Measurements from ENCODE around the gene TSPEAR.
"Not testable (repeated sequence)": the region's sequence is repeated elsewhere in the genome, so short reads cannot be mapped to it uniquely, and the experiment has no call there.

TSPEAR gene

DNA sequence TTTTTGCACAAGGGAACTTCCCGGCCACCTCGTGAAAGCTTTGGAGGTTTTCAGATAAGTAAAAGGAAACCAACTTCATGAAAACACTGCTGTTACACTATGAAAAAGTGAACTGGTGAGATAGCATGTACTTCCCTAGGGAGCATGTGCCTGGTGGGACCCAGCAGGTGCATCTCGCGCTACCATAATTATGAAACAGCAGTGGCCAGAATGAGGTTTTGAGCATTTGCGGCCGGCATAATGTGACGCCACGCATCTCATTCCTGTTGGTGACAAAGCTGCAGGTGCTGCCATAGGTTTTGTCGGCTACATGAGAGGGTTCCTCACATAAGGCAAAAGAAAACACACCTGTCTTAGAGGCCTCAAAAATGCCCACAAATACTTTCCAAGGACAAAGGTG is 154.5 kb downstream of the TSPEAR start:
- no peak for TF ChIP-seq ZNF274 (IDR thresholded peaks at IDR 0.05; ENCODE audit: low read depth, low read length)

GRCh38 chr21:44555200-44555875 is 156.0 kb downstream of the TSPEAR start:
- no peak for TF ChIP-seq ZNF274 (IDR thresholded peaks at IDR 0.05; ENCODE audit: low read depth, low read length)
- H3K4me3 ChIP-seq (ENCODE audit: low read length), result no peak overlapping the region

More for the DNA sequence above, 154.5 kb downstream of the TSPEAR start:
- H3K4me3 ChIP-seq (ENCODE audit: low read length), result no peak overlapping the region

DNA sequence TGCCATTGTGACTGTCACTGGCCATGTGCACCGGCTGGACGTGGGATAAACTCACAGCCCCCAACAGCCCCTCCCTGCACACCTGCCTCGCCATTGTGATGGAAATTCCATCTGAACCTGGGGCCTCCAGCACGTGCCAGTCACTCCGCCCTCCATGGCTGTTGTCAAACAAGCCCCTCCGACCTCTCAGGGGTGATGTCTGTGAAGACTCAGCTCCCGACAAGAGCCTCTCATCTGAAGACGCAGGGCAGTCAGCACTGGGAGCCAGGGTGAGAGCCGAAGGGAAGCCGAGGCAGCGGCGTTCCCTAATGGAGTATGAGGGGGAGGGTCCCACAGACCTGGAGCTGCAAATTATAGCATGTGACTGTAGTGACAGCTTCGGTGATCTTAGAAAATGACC is 158.7 kb downstream of the TSPEAR start:
- no peak overlapping the region for H3K4me3 ChIP-seq (ENCODE audit: low read length)
- TF ChIP-seq ZNF274 (IDR thresholded peaks at IDR 0.05; ENCODE audit: low read depth, low read length), result no peak

- no peak overlapping the region for H3K4me3 ChIP-seq (ENCODE audit: low read length)
- no peak for TF ChIP-seq ZNF274 (IDR thresholded peaks at IDR 0.05; ENCODE audit: low read depth, low read length)
These were observed 159.2 kb downstream of the TSPEAR start for GRCh38 chr21:44552136-44552535.

GRCh38 chr21:44551340-44551961 is 159.9 kb downstream of the TSPEAR start, which contains the start of gene KRTAP10-2:
KRTAP10-2 (minus strand) TSS chr21:44551505; CDS start chr21:44551458, 47 bp downstream.
- H3K4me3 ChIP-seq (ENCODE audit: low read length), result no peak within 1 kb of the TSS
- TF ChIP-seq ZNF274 (IDR thresholded peaks at IDR 0.05; ENCODE audit: low read depth, low read length), result no peak

GRCh38 chr21:44550807-44551206 is 160.6 kb downstream of the TSPEAR start:
- no peak for TF ChIP-seq ZNF274 (IDR thresholded peaks at IDR 0.05; ENCODE audit: low read depth, low read length)
- H3K4me3 ChIP-seq (ENCODE audit: low read length), result no peak overlapping the region

- not testable (repeated sequence) for H3K4me3 ChIP-seq (ENCODE audit: low read length)
These were observed 161.1 kb downstream of the TSPEAR start for GRCh38 chr21:44550285-44550684.

GRCh38 chr21:44549525-44550211 is 161.7 kb downstream of the TSPEAR start:
- TF ChIP-seq ZNF274 (IDR thresholded peaks at IDR 0.05; ENCODE audit: low read depth, low read length), result no peak
- H3K4me3 ChIP-seq (ENCODE audit: low read length), result no peak overlapping the region

DNA sequence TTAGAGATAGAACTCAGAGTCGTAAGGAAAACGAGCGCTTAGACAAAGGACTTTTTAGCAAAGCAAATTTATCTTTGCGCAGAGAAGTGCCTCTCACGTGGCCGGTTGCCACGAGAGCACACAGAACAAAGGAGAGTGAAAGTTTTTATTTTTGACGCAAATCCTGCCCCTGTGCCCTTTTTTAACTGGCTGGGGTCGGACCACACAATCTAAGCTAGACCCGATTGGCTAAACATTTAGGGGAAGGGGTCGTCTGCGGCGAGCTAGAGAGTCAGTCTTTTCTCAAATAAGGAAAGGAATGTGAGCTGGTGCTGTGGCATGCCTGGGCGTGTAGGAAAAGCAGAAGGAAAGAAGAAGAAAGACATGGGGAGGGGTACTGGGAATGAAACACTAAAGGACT is 162.4 kb downstream of the TSPEAR start:
- H3K4me3 ChIP-seq (ENCODE audit: low read length), result no peak overlapping the region
- TF ChIP-seq ZNF274 (IDR thresholded peaks at IDR 0.05; ENCODE audit: low read depth, low read length), result no peak

GRCh38 chr21:44548381-44548780 is 163.0 kb downstream of the TSPEAR start:
- H3K4me3 ChIP-seq (ENCODE audit: low read length), result no peak overlapping the region
- no peak for TF ChIP-seq ZNF274 (IDR thresholded peaks at IDR 0.05; ENCODE audit: low read depth, low read length)

DNA sequence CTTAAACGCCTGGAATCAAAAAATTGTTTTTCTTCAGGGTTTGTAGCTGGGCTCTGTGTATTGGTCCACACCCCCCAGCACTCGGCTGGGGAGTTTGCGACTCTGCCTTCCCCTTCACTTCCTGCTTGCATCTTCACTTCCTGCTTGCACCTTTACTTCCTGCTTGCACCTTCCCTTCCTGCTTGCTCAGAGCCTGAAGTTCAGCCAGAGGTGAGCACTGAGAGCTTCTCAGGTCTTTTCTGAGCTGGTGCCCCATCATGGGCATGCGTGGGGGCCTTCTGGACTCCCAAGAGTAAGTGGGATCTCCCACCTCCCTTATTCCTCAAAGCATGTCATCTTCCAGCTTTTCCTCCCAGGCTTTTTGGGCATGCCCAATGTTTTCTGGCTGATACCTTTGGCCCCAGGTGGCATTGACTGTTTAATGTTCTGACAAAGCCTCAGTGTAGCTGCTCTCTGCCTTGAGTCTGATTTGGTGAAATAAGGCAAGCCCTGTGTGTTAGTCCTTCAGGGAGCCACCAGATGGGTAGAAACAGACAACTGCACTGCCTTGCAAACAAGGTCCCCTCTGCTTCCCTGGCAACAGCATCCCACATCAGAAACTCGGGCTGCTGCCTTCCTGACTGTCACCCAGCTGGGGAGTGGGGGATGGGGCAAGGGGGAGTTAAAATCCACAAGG is 163.6 kb downstream of the TSPEAR start:
- no peak for TF ChIP-seq ZNF274 (IDR thresholded peaks at IDR 0.05; ENCODE audit: low read depth, low read length)
- H3K4me3 ChIP-seq (ENCODE audit: low read length), result no peak overlapping the region

DNA sequence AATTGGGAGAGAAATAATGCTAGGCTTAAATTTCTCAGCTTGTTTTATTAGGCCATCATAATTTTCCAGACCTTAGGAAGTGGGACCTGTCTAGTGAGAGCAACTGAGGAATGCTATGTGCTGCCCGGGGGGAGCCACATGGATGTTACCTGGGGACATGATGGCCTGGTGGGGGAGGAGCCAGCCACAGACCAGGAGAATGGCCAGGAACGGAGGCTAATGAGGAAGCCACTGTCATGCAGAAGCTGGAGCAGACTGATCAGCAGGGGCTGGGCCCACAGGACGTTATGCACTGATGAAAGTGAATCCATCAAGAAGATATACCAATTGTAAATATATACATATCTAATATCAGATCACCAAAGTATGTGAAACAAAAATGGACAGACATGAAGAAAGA is 166.8 kb downstream of the TSPEAR start:
- no peak overlapping the region for H3K4me3 ChIP-seq (ENCODE audit: low read length)
- TF ChIP-seq ZNF274 (IDR thresholded peaks at IDR 0.05; ENCODE audit: low read depth, low read length), result no peak

DNA sequence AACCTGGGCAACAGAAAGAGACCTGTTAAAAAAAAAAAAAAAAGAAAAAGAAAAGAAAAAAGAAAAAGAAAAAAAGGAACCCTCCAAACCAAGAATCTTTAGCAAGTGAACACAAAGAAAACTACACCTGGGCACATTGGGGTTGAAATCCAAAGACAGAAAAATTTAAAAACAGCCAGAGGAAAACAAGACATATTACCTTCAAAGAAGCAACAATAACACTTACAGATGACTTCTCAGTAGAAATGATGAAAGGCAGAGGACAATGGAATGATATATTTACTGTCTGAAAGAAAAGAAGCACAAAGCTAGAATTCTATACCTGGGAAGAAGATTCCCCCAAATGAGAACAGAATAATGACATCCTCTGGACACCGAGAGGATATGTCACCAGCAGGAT is 168.7 kb downstream of the TSPEAR start:
- TF ChIP-seq ZNF274 (IDR thresholded peaks at IDR 0.05; ENCODE audit: low read depth, low read length), result no peak
- H3K4me3 ChIP-seq (ENCODE audit: low read length), result no peak overlapping the region

DNA sequence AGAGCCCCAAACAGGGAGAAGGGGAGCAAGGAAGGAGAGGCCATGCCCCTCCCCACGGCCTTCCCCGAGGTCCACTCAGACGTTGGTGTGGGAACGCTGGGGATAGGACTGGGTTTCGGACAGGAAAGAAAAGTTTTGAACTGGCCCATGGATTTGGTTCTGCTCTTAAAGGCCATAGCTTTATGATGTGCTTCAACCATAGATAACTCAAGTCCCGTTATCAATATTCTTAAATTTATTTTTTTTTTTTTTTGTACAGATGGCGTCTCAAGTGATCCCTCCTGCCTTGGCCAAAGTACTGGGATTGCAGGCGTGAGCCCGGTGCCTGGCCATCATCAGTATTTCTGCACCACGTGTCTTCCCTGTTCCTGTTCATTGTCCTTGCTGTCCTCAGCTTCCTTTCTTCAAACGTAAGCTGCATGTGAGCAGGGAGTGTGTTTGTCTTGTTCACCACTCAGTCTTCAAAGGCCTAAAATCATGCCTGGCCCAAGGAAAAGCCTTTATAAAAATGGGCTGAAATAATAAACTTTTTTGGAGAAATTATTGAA is 170.6 kb downstream of the TSPEAR start:
- no peak for TF ChIP-seq ZNF274 (IDR thresholded peaks at IDR 0.05; ENCODE audit: low read depth, low read length)
- H3K4me3 ChIP-seq (ENCODE audit: low read length), result no peak overlapping the region
